ENCODE measurements around the gene EPHB3.

- no peak for TF ChIP-seq TARDBP (IDR thresholded peaks at IDR 0.05; ENCODE audit: borderline replicate concordance)
- TF ChIP-seq SMC3 (IDR thresholded peaks at IDR 0.05; ENCODE audit: borderline replicate concordance, low read length): no peak
- TF ChIP-seq FOXM1 (IDR thresholded peaks at IDR 0.05; ENCODE audit: low read depth, low read length): no peak
- no peak for TF ChIP-seq POLR2A (IDR thresholded peaks at IDR 0.05; ENCODE audit: low read depth, low read length)
- no peak for TF ChIP-seq RFX5 (IDR thresholded peaks at IDR 0.05; ENCODE audit: low read depth, low read length)
- TF ChIP-seq HDAC2 (IDR thresholded peaks at IDR 0.05): no peak
Observed at GRCh38 chr3:184608209-184608608, 46.6 kb downstream of the EPHB3 start.

All from GM12878 (cell line).